ENCODE data around the gene PAX5. TPM values are rescaled to one million over a fixed set of nuclear protein-coding genes. Genes with fewer than 3 reads are reported as not detected.

Gene PAX5
- total RNA-seq, 2 donors from 2014 or later, result 0.52 TPM; not detected in 1

DNA sequence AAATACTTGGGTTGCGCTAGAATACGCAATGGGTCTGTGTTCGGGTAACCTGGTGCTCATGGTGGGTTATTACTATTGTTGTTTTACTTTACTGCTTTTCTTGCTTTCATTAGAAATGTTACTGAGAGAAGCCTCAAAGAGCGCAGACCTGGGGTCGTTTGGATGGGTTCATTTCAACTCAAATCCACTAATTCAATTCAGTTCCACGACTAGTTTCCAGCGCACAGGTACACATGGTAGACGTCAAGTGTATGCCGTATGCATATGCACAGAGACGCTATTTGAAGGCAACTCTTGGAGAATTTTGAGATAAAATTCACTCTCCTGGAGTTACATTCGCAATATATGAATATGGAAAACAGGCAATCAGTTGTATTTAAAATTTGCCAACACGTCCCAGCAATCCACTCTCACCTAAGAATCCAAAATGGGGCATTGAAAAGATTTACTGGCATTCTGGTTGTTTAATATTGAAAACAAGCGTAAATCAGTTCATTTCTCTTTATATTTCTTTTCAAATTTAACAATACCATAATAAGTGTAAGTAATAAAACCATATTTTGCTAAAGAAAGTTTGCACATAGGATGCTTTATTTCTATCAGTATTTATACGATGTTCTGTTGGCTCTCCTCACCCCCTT lies 4.4 kb upstream of the PAX5 start:
- Histone ChIP-seq H3K36me3 (replicated peaks in 1 of 2; ENCODE audit: insufficient read depth in 1 of 2, low read depth in 2 of 2) (no peaks in the 10 kb centered on the region), H3K4me1 (peaks cover 38% of the 10 kb centered on the region), H3K4me3 (no peak overlapping the region), H3K27ac (no peak overlapping the region), H3K27me3 (peaks cover 0 to 44% of the 10 kb centered on the region in 2 donors), H3K9me3 (peaks cover 0 to 3% (median 0%) of the 10 kb centered on the region in 3 donors)
- intact Hi-C loops (cut with DNase I), result no loop called here
- ATAC-seq, result no peak
- 34 to 38% methylated on average over 14 of the region's 14 CpGs for WGBS, 2 donors
- no peak for DNase-seq
- no peak for TF ChIP-seq POLR2A (IDR thresholded peaks at IDR 0.05)
- TF ChIP-seq, protein P1, sequence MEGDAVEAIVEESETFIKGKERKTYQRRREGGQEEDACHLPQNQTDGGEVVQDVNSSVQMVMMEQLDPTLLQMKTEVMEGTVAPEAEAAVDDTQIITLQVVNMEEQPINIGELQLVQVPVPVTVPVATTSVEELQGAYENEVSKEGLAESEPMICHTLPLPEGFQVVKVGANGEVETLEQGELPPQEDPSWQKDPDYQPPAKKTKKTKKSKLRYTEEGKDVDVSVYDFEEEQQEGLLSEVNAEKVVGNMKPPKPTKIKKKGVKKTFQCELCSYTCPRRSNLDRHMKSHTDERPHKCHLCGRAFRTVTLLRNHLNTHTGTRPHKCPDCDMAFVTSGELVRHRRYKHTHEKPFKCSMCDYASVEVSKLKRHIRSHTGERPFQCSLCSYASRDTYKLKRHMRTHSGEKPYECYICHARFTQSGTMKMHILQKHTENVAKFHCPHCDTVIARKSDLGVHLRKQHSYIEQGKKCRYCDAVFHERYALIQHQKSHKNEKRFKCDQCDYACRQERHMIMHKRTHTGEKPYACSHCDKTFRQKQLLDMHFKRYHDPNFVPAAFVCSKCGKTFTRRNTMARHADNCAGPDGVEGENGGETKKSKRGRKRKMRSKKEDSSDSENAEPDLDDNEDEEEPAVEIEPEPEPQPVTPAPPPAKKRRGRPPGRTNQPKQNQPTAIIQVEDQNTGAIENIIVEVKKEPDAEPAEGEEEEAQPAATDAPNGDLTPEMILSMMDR (IDR thresholded peaks at IDR 0.05), result no peak

DNA sequence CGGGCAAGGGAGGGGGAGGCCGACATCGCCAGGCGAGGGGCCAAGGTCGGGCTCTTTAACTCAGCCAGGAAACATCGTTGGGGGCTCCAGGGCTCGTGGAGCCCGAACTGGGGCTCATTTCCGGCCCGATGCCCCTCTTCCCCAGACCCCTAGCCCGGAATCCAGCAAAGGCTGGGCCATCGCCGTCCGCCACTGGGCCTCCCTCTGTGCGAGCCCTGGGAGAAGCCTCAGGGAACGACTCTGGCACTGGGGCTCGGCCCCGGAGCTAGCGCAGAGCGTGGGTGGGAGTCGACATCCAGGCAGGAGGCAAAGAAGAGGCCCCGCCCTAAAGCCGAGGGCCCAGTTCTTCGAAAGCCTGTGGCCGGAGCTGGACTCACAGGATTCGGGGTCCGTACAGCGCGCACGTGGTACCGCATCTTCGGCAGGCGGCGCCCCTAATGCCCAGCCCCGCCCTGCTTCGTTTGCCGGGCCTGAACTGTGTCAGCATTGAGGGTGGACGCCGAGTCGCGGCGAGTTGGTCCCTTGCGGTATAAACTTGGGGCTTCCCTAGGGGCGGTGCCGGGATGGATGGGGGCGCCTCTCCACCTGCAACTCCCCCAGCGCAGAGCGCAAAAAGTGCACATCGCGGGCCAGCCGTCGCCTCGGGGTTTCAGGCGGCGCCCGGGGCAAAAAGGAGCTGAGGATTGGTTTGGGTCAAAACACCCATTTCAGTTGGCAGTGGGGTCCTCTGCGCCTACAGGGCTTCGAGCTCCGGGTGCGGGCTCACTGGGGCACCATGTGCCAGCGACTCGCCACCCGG lies 3.6 kb upstream of the PAX5 start:
- TF ChIP-seq, protein P1 (IDR thresholded peaks at IDR 0.05), result no peak
- TF ChIP-seq POLR2A (IDR thresholded peaks at IDR 0.05), result no peak
- ATAC-seq (peak; percentile 11), DNase-seq (no peak)
- no peaks in the 10 kb centered on the region for H3K36me3 ChIP-seq (replicated peaks in 1 of 2; ENCODE audit: insufficient read depth in 1 of 2, low read depth in 2 of 2)
- H3K27ac ChIP-seq, result no peak overlapping the region
- peaks cover 38% of the 10 kb centered on the region for H3K4me1 ChIP-seq
- intact Hi-C loops (cut with DNase I), result no loop called here
- H3K4me3 ChIP-seq, result peak overlapping the region in 1 of 2 donors; percentile 29
- H3K27me3 ChIP-seq, result peaks cover 0 to 44% of the 10 kb centered on the region in 2 donors
- 4 to 12% methylated on average over 17 to 57 of the region's 63 CpGs for WGBS, 2 donors
- H3K9me3 ChIP-seq, result peaks cover 0 to 3% (median 0%) of the 10 kb centered on the region in 3 donors

DNA sequence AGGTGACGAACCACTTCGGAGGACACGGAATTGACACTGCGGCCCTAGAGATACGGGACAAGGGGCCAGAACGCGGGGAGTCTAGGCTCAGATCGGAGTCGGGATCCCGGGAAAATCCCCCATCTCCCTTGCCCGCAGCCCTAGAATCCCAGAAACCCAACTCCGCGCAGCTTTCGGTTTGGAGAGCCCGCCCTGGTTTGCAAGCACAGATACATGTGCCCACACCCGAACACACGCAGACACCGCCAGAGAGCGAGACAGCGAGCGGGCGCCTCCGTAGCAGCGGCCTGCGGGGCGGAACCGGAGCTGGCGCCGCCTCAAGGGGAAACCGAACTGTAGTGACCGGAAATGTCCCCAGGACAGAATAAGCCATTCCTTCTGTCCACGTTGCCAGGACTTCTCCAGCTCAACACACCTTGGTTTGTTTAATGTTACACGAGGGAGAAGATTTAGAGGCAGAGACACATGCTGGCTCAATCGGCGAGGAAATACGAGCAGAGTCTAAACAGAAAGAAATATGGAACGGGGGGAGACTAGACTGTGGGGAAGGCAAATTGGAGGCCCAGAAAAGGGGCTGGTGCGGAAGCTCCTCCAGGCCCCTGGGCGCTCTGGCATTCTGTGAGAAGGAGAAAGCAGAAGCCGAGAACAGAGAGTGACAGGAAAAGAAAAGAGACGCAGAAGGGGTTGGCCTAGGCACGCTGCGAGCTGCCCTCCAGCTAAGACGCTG lies 2.9 kb upstream of the PAX5 start:
- ATAC-seq (peak; percentile 56), DNase-seq (peak; percentile 45 to 62 (median 50))
- Histone ChIP-seq H3K4me3 (peak overlapping the region in 1 of 2 donors; percentile 29), H3K4me1 (peaks cover 38% of the 10 kb centered on the region), H3K9me3 (peaks cover 0 to 3% (median 0%) of the 10 kb centered on the region in 3 donors), H3K27ac (no peak overlapping the region), H3K36me3 (replicated peaks in 1 of 2; ENCODE audit: insufficient read depth in 1 of 2, low read depth in 2 of 2) (no peaks in the 10 kb centered on the region), H3K27me3 (peaks cover 0 to 44% of the 10 kb centered on the region in 2 donors)
- 1 to 3% methylated on average over 13 to 44 of the region's 44 CpGs for WGBS, 2 donors
- TF ChIP-seq POLR2A (IDR thresholded peaks at IDR 0.05), result no peak
- TF ChIP-seq, protein P1 (IDR thresholded peaks at IDR 0.05), result no peak
- intact Hi-C loops (cut with DNase I), result no loop called here

DNA sequence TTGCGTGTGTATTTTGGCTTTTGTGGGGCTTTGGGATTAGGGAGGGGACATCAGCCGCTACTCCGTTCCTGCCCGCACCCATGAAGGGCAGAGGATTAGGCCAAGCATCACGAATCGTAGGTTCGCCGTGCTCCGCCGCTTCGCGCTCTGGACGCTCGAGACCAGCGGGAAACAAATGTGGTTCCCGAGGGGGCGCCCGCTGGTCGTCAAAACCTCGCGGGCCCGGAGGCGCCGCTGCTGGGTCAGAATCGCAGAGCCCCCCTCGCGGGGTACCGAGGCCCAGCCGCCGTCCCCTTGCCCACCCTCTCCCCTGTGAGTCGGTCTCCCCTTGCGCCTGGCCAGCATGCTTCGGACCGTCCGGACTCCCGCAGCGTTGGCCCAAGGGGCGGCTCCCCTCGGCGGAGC lies 2.3 kb upstream of the PAX5 start:
- Histone ChIP-seq H3K27me3 (peaks cover 0 to 44% of the 10 kb centered on the region in 2 donors), H3K27ac (no peak overlapping the region), H3K36me3 (replicated peaks in 1 of 2; ENCODE audit: insufficient read depth in 1 of 2, low read depth in 2 of 2) (no peaks in the 10 kb centered on the region), H3K4me3 (peak overlapping the region in 1 of 2 donors; percentile 29), H3K9me3 (peaks cover 0 to 3% (median 0%) of the 10 kb centered on the region in 3 donors), H3K4me1 (peaks cover 38% of the 10 kb centered on the region)
- 4 to 24% methylated on average over 17 to 36 of the region's 40 CpGs for WGBS, 2 donors
- DNase-seq (no peak), ATAC-seq (no peak)
- TF ChIP-seq POLR2A (IDR thresholded peaks at IDR 0.05), result no peak
- TF ChIP-seq, protein P1 (IDR thresholded peaks at IDR 0.05), result no peak
- intact Hi-C loops (cut with DNase I), result no loop called here
